K562 (cell line): ENCODE measurements around the gene PRPF8. TPM values are rescaled to one million over a fixed set of nuclear protein-coding genes. Genes with fewer than 3 reads are reported as not detected.

Experiments used
- ASH1L ChIP-seq: fragments of 450-650 bp; IDR thresholded peaks from 2 replicates; pipeline ENCODE4 v1.6.1; 2018; ENCODE audit warnings: borderline replicate concordance, mild to moderate bottlenecking, low read depth; ENCODE audit not compliant: partially characterized antibody
- CAMTA2 ChIP-seq: fragments of 250-450 bp; sonication (Bioruptor Pico); conservative IDR thresholded peaks from 2 replicates; pipeline ENCODE4 v1.5.1; 2022
- CBX3 ChIP-seq, 2 experiments: IDR thresholded peaks; 1 replicate in 1 of 2; 2 replicates in 1 of 2; pipeline ENCODE4 v1.6.1; 2012; ENCODE audit warnings: inconsistent platforms in 2 of 2, low read length in 2 of 2, borderline replicate concordance in 1 of 2, control low read depth in 1 of 2
- RFX7 ChIP-seq: fragments of 250-450 bp; sonication (Bioruptor Pico); IDR thresholded peaks from 2 replicates; pipeline ENCODE4 v1.5.1; 2021; ENCODE audit warnings: mild to moderate bottlenecking
- U2AF1 ChIP-seq: fragments of 200-400 bp; formaldehyde crosslinking; optimal IDR thresholded peaks from 2 replicates; pipeline ENCODE3; 2017; ENCODE audit warnings: mild to moderate bottlenecking, low read depth, low read length, moderate library complexity
- ZBED1 ChIP-seq: IDR thresholded peaks from 2 replicates; pipeline ENCODE4 v1.6.1; 2014
- ZC3H4 ChIP-seq: sonication (generic); formaldehyde crosslinking; IDR thresholded peaks from 2 replicates; pipeline ENCODE4 v1.9.0; 2021; ENCODE audit warnings: missing genetic modification reagents, borderline replicate concordance
- polyA plus RNA-seq, 8 experiments: library from polyadenylated mRNA; depleted of rRNA in 4 of 8; stranded (reverse) in 5 of 8; unstranded in 3 of 8; fragments of >200 nt; fragmentation: Nextera tagmentation in 2 of 8; fragmentation: Illumina TruSeq in 1 of 8; extraction: Ambion mirVana in 2 of 8; extraction: Trizol in 1 of 8; gene quantifications; 2 replicates each; pipeline versions ENCODE4 v1.2.1 to v1.2.3, GENCODE V29; 2011 to 2014; ENCODE audit warnings: inconsistent platforms in 1 of 8, missing spikeins in 1 of 8
- total RNA-seq, 7 experiments: library from RNA; depleted of rRNA in 6 of 7; stranded (reverse); fragments of >200 nt in 6 of 7; fragmentation: Illumina TruSeq in 2 of 7; extraction: Trizol in 2 of 7; gene quantifications; 2 replicates each; pipeline versions ENCODE4 v1.2.1 to v1.2.3, GENCODE V29; 2011 to 2021; ENCODE audit warnings: low replicate concordance in 1 of 7
- TF ChIP-seq, protein P1 (sequence below): fragments of 200-600 bp; sonication (generic); IDR thresholded peaks from one replicate; pipeline ENCODE4 v1.6.1; 2012; ENCODE audit warnings: mild to moderate bottlenecking, low read depth, low read length, inconsistent platforms
- TF ChIP-seq, protein P2 (sequence below): fragments of 250-450 bp; sonication (Bioruptor Pico); IDR thresholded peaks from 2 replicates; pipeline ENCODE4 v1.5.0; 2021
- TF ChIP-seq, protein P3 (sequence below): fragments of 250-450 bp; sonication (Bioruptor Pico); IDR thresholded peaks from 2 replicates; pipeline ENCODE4 v1.8.0; 2022; ENCODE audit warnings: inconsistent platforms

The PRPF8 gene
- total and polyA plus RNA-seq, 9 of the 15 experiments (the other 6 are each of a cell fraction or from before 2014, with no cell fraction given) = 64.3 to 294 (median 85.9) TPM

DNA sequence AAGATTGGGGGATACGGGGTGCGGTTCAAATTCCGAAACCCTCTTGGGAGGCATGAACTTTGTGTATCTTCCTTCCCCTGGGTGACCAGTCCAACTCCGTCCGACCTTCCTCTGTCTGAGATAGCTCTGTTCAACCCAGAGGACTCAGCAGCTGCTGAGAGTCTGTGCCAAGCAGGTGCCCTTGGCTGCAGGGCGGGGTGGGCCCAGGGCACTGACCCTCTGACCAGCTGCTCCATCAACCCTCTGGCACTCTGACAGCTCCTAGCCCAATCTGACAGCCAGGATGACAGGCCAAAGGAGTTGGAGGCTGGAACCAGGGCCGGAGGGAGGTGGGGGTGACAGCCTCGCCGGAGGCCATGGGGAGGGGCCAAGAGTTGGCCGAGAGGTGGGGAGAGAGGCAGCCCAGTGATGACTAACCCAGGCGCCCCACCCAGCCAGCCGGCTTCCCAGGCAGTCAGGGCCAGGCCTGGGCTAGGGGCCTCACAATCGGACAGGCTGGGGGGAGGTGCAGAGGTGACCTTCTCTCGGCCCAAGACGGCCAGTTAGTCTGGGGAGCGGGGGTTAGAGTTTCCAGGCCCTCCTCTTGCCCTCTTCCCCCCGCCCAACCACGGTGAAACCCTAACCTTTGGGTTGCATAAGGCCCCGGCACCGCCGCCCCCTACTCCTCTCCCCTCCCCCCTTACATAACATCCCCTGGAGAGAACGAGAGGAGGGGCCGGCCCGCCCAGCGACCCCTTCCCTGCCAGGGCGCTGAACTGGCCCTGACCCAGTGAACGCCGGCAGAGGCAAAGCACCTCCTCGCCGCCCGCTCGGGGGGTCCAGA is 30.5 kb upstream of the PRPF8 start (continued):
- TF ChIP-seq, protein P1, sequence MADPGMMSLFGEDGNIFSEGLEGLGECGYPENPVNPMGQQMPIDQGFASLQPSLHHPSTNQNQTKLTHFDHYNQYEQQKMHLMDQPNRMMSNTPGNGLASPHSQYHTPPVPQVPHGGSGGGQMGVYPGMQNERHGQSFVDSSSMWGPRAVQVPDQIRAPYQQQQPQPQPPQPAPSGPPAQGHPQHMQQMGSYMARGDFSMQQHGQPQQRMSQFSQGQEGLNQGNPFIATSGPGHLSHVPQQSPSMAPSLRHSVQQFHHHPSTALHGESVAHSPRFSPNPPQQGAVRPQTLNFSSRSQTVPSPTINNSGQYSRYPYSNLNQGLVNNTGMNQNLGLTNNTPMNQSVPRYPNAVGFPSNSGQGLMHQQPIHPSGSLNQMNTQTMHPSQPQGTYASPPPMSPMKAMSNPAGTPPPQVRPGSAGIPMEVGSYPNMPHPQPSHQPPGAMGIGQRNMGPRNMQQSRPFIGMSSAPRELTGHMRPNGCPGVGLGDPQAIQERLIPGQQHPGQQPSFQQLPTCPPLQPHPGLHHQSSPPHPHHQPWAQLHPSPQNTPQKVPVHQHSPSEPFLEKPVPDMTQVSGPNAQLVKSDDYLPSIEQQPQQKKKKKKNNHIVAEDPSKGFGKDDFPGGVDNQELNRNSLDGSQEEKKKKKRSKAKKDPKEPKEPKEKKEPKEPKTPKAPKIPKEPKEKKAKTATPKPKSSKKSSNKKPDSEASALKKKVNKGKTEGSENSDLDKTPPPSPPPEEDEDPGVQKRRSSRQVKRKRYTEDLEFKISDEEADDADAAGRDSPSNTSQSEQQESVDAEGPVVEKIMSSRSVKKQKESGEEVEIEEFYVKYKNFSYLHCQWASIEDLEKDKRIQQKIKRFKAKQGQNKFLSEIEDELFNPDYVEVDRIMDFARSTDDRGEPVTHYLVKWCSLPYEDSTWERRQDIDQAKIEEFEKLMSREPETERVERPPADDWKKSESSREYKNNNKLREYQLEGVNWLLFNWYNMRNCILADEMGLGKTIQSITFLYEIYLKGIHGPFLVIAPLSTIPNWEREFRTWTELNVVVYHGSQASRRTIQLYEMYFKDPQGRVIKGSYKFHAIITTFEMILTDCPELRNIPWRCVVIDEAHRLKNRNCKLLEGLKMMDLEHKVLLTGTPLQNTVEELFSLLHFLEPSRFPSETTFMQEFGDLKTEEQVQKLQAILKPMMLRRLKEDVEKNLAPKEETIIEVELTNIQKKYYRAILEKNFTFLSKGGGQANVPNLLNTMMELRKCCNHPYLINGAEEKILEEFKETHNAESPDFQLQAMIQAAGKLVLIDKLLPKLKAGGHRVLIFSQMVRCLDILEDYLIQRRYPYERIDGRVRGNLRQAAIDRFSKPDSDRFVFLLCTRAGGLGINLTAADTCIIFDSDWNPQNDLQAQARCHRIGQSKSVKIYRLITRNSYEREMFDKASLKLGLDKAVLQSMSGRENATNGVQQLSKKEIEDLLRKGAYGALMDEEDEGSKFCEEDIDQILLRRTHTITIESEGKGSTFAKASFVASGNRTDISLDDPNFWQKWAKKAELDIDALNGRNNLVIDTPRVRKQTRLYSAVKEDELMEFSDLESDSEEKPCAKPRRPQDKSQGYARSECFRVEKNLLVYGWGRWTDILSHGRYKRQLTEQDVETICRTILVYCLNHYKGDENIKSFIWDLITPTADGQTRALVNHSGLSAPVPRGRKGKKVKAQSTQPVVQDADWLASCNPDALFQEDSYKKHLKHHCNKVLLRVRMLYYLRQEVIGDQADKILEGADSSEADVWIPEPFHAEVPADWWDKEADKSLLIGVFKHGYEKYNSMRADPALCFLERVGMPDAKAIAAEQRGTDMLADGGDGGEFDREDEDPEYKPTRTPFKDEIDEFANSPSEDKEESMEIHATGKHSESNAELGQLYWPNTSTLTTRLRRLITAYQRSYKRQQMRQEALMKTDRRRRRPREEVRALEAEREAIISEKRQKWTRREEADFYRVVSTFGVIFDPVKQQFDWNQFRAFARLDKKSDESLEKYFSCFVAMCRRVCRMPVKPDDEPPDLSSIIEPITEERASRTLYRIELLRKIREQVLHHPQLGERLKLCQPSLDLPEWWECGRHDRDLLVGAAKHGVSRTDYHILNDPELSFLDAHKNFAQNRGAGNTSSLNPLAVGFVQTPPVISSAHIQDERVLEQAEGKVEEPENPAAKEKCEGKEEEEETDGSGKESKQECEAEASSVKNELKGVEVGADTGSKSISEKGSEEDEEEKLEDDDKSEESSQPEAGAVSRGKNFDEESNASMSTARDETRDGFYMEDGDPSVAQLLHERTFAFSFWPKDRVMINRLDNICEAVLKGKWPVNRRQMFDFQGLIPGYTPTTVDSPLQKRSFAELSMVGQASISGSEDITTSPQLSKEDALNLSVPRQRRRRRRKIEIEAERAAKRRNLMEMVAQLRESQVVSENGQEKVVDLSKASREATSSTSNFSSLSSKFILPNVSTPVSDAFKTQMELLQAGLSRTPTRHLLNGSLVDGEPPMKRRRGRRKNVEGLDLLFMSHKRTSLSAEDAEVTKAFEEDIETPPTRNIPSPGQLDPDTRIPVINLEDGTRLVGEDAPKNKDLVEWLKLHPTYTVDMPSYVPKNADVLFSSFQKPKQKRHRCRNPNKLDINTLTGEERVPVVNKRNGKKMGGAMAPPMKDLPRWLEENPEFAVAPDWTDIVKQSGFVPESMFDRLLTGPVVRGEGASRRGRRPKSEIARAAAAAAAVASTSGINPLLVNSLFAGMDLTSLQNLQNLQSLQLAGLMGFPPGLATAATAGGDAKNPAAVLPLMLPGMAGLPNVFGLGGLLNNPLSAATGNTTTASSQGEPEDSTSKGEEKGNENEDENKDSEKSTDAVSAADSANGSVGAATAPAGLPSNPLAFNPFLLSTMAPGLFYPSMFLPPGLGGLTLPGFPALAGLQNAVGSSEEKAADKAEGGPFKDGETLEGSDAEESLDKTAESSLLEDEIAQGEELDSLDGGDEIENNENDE = no peak
- TF ChIP-seq CAMTA2 = no peak
- TF ChIP-seq ZC3H4 = no peak
- no peak for TF ChIP-seq U2AF1
- TF ChIP-seq, protein P2, sequence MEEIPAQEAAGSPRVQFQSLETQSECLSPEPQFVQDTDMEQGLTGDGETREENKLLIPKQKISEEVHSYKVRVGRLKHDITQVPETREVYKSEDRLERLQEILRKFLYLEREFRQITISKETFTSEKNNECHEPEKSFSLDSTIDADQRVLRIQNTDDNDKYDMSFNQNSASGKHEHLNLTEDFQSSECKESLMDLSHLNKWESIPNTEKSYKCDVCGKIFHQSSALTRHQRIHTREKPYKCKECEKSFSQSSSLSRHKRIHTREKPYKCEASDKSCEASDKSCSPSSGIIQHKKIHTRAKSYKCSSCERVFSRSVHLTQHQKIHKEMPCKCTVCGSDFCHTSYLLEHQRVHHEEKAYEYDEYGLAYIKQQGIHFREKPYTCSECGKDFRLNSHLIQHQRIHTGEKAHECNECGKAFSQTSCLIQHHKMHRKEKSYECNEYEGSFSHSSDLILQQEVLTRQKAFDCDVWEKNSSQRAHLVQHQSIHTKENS (CRISPR knock-in tag) = no peak
- 0 out of 2 replicates have a peak, but pooled peaks have one; percentile 59 for TF ChIP-seq ZBED1
- no peak for TF ChIP-seq CBX3 (IDR thresholded peaks at IDR 0.05; ENCODE audit: borderline replicate concordance in 1 of 2, low read length in 2 of 2)
- TF ChIP-seq, protein P3, sequence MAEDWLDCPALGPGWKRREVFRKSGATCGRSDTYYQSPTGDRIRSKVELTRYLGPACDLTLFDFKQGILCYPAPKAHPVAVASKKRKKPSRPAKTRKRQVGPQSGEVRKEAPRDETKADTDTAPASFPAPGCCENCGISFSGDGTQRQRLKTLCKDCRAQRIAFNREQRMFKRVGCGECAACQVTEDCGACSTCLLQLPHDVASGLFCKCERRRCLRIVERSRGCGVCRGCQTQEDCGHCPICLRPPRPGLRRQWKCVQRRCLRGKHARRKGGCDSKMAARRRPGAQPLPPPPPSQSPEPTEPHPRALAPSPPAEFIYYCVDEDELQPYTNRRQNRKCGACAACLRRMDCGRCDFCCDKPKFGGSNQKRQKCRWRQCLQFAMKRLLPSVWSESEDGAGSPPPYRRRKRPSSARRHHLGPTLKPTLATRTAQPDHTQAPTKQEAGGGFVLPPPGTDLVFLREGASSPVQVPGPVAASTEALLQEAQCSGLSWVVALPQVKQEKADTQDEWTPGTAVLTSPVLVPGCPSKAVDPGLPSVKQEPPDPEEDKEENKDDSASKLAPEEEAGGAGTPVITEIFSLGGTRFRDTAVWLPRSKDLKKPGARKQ (CRISPR knock-in tag) = no peak
- TF ChIP-seq ASH1L = no peak
- TF ChIP-seq RFX7 = no peak
